AG10803 (cell line): Measurements from ENCODE around the gene HIP1.
"Not testable (repeated sequence)": the region's sequence is repeated elsewhere in the genome, so short reads cannot be mapped to it uniquely, and the experiment has no call there.

Experiments
- DNase-seq: peaks from one replicate; pipeline ENCODE4 v3.0.0; 2010; ENCODE audit warnings: low read depth
- H3K4me3 ChIP-seq: 2 replicates; pipeline ENCODE4 v1.5.1; 2011; ENCODE audit warnings: mild to moderate bottlenecking, low read length, control low read depth
- CTCF ChIP-seq: conservative IDR thresholded peaks from 2 replicates; pipeline ENCODE4 v1.5.1; 2011; ENCODE audit warnings: mild to moderate bottlenecking, low read length, control low read depth, inconsistent platforms

The HIP1 gene

DNA sequence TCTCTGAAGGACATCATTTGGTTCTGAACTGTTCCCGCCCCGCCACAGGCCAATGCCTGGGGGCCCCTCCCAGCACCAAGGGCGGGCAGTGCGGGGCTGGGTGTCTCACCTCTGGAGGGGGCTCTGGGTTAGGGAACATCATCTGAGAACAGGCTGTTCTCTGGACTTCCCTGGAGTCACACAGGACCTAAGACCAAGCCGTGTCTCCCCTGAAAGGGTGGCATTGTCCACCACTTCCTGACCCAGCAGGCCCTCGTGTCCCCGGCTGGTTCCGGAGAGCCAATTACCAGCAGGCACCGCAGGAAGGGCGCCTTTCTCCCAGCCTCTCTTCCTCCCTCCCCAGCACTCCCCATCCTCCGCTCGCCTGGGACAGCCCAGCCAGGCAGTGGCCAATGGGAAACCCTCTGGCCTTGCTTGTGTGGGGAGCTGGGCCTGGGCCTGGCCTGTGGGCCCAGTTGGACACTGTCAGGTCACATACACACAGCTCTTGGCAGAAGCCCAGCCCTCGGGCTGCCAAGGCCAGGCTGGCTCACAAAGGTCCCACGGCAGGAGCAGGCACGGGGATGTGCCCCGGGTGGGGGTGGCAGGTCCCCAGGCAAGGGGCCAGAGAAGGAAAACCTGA is 127.1 kb downstream of the HIP1 start:
- H3K4me3 ChIP-seq: no peak overlapping the region
- TF ChIP-seq CTCF: no peak
- no peak for DNase-seq

GRCh38 chr7:75609416-75609815 is 129.3 kb downstream of the HIP1 start:
- DNase-seq, H3K4me3 ChIP-seq: not testable (repeated sequence)

GRCh38 chr7:75608451-75609122 is 130.2 kb downstream of the HIP1 start:
- H3K4me3 ChIP-seq: no peak overlapping the region
- DNase-seq: peak; percentile 33
- TF ChIP-seq CTCF: no peak

GRCh38 chr7:75604408-75604807 is 134.3 kb downstream of the HIP1 start:
- no peak for TF ChIP-seq CTCF
- H3K4me3 ChIP-seq: no peak overlapping the region
- DNase-seq: no peak

- not testable (repeated sequence) for DNase-seq, H3K4me3 ChIP-seq
Measured at GRCh38 chr7:75602831-75603230, 135.9 kb downstream of the HIP1 start.

DNA sequence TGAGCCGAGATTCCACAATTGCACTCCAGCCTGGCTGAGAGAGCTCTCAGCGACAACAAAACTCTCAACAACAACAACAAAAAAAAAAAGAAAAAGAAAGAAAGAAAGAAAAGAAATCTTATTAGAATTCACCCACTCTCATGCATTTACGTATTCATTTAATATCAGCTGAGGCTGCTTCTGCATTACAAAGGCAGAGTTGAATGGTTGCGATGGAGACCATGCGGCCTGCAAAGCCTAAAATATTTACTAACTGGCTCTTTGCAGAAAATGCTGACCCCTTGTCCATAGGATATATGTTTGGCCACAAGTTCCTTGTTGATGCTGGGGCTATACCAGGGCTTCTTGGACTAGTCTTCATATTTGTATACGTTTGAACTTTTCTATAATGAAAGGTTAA is 137.2 kb downstream of the HIP1 start:
- no peak for TF ChIP-seq CTCF
- DNase-seq: no peak
- no peak overlapping the region for H3K4me3 ChIP-seq

GRCh38 chr7:75600748-75601147 is 138.0 kb downstream of the HIP1 start:
- H3K4me3 ChIP-seq, DNase-seq: not testable (repeated sequence)

GRCh38 chr7:75599244-75599781 is 139.4 kb downstream of the HIP1 start:
- TF ChIP-seq CTCF: no peak
- DNase-seq: no peak
- H3K4me3 ChIP-seq: no peak overlapping the region
